GM23338 (cell line): ENCODE data around the gene KLF11. TPM values are rescaled to one million over a fixed set of nuclear protein-coding genes. Genes with fewer than 3 reads are reported as not detected.

Source experiments
- ATAC-seq: fragments of 200-7000 bp; cut with Tn5 transposase; 3 replicates; pipeline ENCODE4 v1.9.1; 2020
- DNase-seq: peaks from one replicate; pipeline ENCODE4 v3.0.0-alpha.2; 2015; ENCODE audit warnings: low spot score
- H2AFZ ChIP-seq: fragments of 200-600 bp; sonication (generic); 2 replicates; pipeline ENCODE4 v1.8.0; 2016; ENCODE audit warnings: antibody characterized with exemption, mild to moderate bottlenecking, moderate library complexity
- H3F3A ChIP-seq: fragments of 200-600 bp; sonication (generic); replicated peaks from 2 replicates; pipeline ENCODE4 v1.8.0; 2017; ENCODE audit warnings: antibody characterized with exemption, mixed run types, low read depth
- H3K27ac ChIP-seq: fragments of 200-600 bp; sonication (generic); 2 replicates; pipeline ENCODE4 v1.6.1; 2016; ENCODE audit warnings: low read depth
- H3K27me3 ChIP-seq: fragments of 200-600 bp; sonication (generic); 2 replicates; pipeline ENCODE4 v1.8.0; 2016; ENCODE audit warnings: mild to moderate bottlenecking, mixed run types, moderate library complexity; ENCODE audit not compliant: insufficient read depth
- H3K36me3 ChIP-seq: fragments of 200-600 bp; sonication (generic); 2 replicates; pipeline ENCODE4 v1.8.0; 2016; ENCODE audit warnings: mild to moderate bottlenecking; ENCODE audit not compliant: insufficient read depth
- H3K4me1 ChIP-seq: fragments of 200-600 bp; sonication (generic); 2 replicates; pipeline ENCODE4 v1.8.0; 2016; ENCODE audit warnings: mild to moderate bottlenecking, moderate library complexity; ENCODE audit not compliant: insufficient read depth
- H3K4me2 ChIP-seq: fragments of 200-600 bp; sonication (generic); 2 replicates; pipeline ENCODE4 v1.7.1; 2017; ENCODE audit warnings: mixed run types
- H3K4me3 ChIP-seq: fragments of 200-600 bp; sonication (generic); 2 replicates; pipeline ENCODE4 v1.6.1; 2016; ENCODE audit warnings: mixed run types
- H3K79me2 ChIP-seq: fragments of 200-600 bp; sonication (generic); replicated peaks from 2 replicates; pipeline ENCODE4 v1.8.0; 2017; ENCODE audit warnings: mild to moderate bottlenecking; ENCODE audit not compliant: insufficient read depth
- H3K9me2 ChIP-seq: fragments of 200-600 bp; sonication (generic); 2 replicates; pipeline ENCODE4 v1.8.0; 2017; ENCODE audit not compliant: insufficient read depth
- H4K20me1 ChIP-seq: fragments of 200-600 bp; sonication (generic); replicated peaks from 2 replicates; pipeline ENCODE4 v1.8.0; 2017; ENCODE audit warnings: mild to moderate bottlenecking; ENCODE audit not compliant: insufficient read depth
- H3K27ac Mint-ChIP-seq: 2 replicates; pipeline ENCODE4 v1.8.0; 2020; ENCODE audit warnings: inconsistent platforms, mild to moderate bottlenecking, moderate library complexity, mixed read lengths
- H3K27me3 Mint-ChIP-seq: 3 replicates; pipeline ENCODE4 v1.8.0; 2022; ENCODE audit warnings: low read depth, mild to moderate bottlenecking, moderate library complexity, mixed read lengths, inconsistent platforms; ENCODE audit not compliant: insufficient read depth, poor library complexity
- H3K36me3 Mint-ChIP-seq: 3 replicates; pipeline ENCODE4 v1.8.0; 2021; ENCODE audit warnings: low read depth, mild to moderate bottlenecking, inconsistent platforms, moderate library complexity, mixed read lengths
- H3K4me1 Mint-ChIP-seq: 3 replicates; pipeline ENCODE4 v1.8.0; 2020; ENCODE audit warnings: mild to moderate bottlenecking, inconsistent platforms, mixed read lengths
- H3K4me3 Mint-ChIP-seq: 3 replicates; pipeline ENCODE4 v1.8.0; 2021; ENCODE audit warnings: moderate library complexity, mild to moderate bottlenecking, inconsistent platforms, mixed read lengths
- H3K9me3 Mint-ChIP-seq: 3 replicates; pipeline ENCODE4 v1.8.0; 2020; ENCODE audit warnings: moderate library complexity, mild to moderate bottlenecking, inconsistent platforms, mixed read lengths
- CREB1 ChIP-seq: fragments of 250-450 bp; sonication (Bioruptor Pico); IDR thresholded peaks from 2 replicates; pipeline ENCODE4 v1.5.0; 2020; ENCODE audit warnings: low read depth, mild to moderate bottlenecking, moderate library complexity
- EZH2 ChIP-seq: fragments of 200-600 bp; sonication (generic); IDR thresholded peaks from one replicate; pipeline ENCODE4 v1.8.0; 2017; ENCODE audit warnings: antibody characterized with exemption, mild to moderate bottlenecking, low read depth; ENCODE audit not compliant: unreplicated experiment
- EZH2phosphoT487 ChIP-seq: fragments of 200-600 bp; sonication (generic); IDR thresholded peaks from one replicate; pipeline ENCODE4 v1.8.1; 2018; ENCODE audit warnings: antibody characterized with exemption; ENCODE audit not compliant: unreplicated experiment
- JUNB ChIP-seq: IDR thresholded peaks from one replicate; pipeline ENCODE4 v1.6.1; 2016; ENCODE audit warnings: antibody characterized with exemption; ENCODE audit not compliant: unreplicated experiment
- NANOG ChIP-seq: IDR thresholded peaks from 2 replicates; pipeline ENCODE4 v1.6.1; 2016; ENCODE audit warnings: antibody characterized with exemption, borderline replicate concordance
- REST ChIP-seq: IDR thresholded peaks from one replicate; pipeline ENCODE4 v1.6.1; 2018; ENCODE audit warnings: antibody characterized with exemption; ENCODE audit not compliant: unreplicated experiment
- STAT1 ChIP-seq: IDR thresholded peaks from one replicate; pipeline ENCODE4 v1.6.1; 2016; ENCODE audit warnings: antibody characterized with exemption; ENCODE audit not compliant: unreplicated experiment
- ZNF114 ChIP-seq: fragments of 250-450 bp; sonication (Bioruptor Pico); IDR thresholded peaks from 2 replicates; pipeline ENCODE4 v1.5.0; 2020; ENCODE audit warnings: mild to moderate bottlenecking, moderate library complexity
- ZNF331 ChIP-seq: fragments of 250-450 bp; sonication (Bioruptor Pico); IDR thresholded peaks from 2 replicates; pipeline ENCODE4 v1.5.0; 2020; ENCODE audit warnings: low read depth, mild to moderate bottlenecking, moderate library complexity
- ZNF462 ChIP-seq: fragments of 250-450 bp; sonication (Bioruptor Pico); IDR thresholded peaks from 2 replicates; pipeline ENCODE4 v1.5.0; 2020; ENCODE audit warnings: mild to moderate bottlenecking, moderate library complexity
- polyA plus RNA-seq: library from polyadenylated mRNA; unstranded; fragments of >200 nt; fragmentation: Nextera tagmentation; extraction: Ambion mirVana; gene quantifications from 2 replicates; pipeline ENCODE4 v1.2.1, GENCODE V29; 2016
- total RNA-seq: library from RNA; depleted of rRNA; stranded (reverse); fragments of >200 nt; shearing (Covaris generic); gene quantifications from 2 replicates; pipeline ENCODE4 v1.2.3, GENCODE V29; 2014
- TF ChIP-seq, protein P1 (sequence below), 2 experiments: fragments of 200-600 bp in 1 of 2; sonication (generic) in 1 of 2; conservative IDR thresholded peaks; 2 replicates each; pipeline versions ENCODE4 v1.5.1 to v1.6.1; 2016 to 2017; ENCODE audit warnings: antibody characterized with exemption in 2 of 2, low read depth in 2 of 2, mild to moderate bottlenecking in 2 of 2, moderate library complexity in 1 of 2
- TF ChIP-seq, protein P2 (sequence below): IDR thresholded peaks from 2 replicates; pipeline ENCODE4 v1.6.1; 2016; ENCODE audit warnings: antibody characterized with exemption

The KLF11 gene
- total and polyA plus RNA-seq, 2 experiments from 2014 or later = 1.4 to 5.6 TPM

- TF ChIP-seq ZNF462 (CRISPR knock-in tag) = no peak
- TF ChIP-seq NANOG = no peak
- no peak for TF ChIP-seq ZNF331
- TF ChIP-seq STAT1 = no peak
- no peak for TF ChIP-seq CREB1 (CRISPR knock-in tag)
- no peak for TF ChIP-seq EZH2phosphoT487
- TF ChIP-seq EZH2 = no peak
- no peak for TF ChIP-seq ZNF114 (CRISPR knock-in tag)
Observed at GRCh38 chr2:10002681-10003080, 40.7 kb upstream of the KLF11 start (continued).

DNA sequence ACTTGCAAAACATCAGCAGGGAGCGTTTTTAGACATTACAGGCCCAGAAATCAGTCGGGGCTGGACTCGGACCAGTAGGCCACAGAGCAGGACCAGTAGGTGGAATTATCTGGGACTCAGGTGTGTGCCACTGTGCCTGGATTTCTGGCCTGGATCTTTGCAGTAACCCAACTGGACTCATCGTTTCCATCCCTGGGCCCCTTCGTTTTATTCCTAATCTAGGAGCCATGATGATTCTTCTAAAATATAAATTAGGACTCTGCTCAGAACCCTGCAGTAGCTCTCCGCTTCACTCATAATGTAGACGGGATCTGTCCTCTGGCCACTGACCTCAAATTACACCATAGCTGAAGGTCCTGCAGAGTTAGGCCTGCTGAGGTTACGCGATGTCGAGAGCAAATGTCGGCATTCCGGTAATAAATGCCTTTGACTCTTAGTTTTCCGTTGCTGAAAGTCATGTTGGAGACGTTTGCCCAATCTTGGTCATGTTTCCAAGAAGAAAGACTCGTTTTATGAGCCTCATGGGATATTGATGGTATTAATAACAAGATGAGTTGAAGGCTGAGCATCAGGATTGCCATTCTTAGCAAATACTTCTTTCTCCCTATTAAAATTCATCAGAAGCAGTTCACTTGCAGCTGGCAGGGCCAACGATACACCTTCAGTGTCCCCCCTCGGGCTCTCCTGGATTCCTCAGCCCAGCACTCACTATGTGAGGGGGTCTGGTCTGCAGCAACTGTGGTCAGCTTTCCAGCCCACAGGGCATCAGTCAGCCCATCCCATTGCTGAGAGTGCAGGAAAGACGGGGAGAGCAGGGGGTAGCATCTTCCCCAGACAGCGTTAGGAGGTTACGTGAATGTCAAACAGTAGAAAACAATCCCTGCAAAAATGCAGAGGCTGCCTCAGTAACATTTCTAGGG, 39.9 kb upstream of the KLF11 start:
- Mint-ChIP-seq H3K4me3 (no peak overlapping the region), H3K27me3 (peaks cover 6% of the 10 kb centered on the region), H3K9me3 (peaks cover 6% of the 10 kb centered on the region; the same call in 1 of the 3 replicates), H3K27ac (no peak overlapping the region), H3K36me3 (no peaks in the 10 kb centered on the region), H3K4me1 (peaks cover 11% of the 10 kb centered on the region)
- no peak overlapping the region for H3K4me3 ChIP-seq
- no peak for DNase-seq
- H4K20me1 ChIP-seq = no peaks in the 10 kb centered on the region
- peaks cover 9% of the 10 kb centered on the region for H3K4me1 ChIP-seq
- no peaks in the 10 kb centered on the region for H3K79me2 ChIP-seq
- H3K36me3 ChIP-seq = no peaks in the 10 kb centered on the region
- ATAC-seq = no peak
- no peak overlapping the region for H3K27ac ChIP-seq
- H3F3A ChIP-seq = no peaks in the 10 kb centered on the region
- H3K27me3 ChIP-seq = no peaks in the 10 kb centered on the region
- H3K9me2 ChIP-seq = no peaks in the 10 kb centered on the region
- no peak overlapping the region for H3K4me2 ChIP-seq
- no peak overlapping the region for H2AFZ ChIP-seq
- TF ChIP-seq EZH2phosphoT487 (no peak), REST (no peak), JUNB (no peak)
- TF ChIP-seq, protein P1, sequence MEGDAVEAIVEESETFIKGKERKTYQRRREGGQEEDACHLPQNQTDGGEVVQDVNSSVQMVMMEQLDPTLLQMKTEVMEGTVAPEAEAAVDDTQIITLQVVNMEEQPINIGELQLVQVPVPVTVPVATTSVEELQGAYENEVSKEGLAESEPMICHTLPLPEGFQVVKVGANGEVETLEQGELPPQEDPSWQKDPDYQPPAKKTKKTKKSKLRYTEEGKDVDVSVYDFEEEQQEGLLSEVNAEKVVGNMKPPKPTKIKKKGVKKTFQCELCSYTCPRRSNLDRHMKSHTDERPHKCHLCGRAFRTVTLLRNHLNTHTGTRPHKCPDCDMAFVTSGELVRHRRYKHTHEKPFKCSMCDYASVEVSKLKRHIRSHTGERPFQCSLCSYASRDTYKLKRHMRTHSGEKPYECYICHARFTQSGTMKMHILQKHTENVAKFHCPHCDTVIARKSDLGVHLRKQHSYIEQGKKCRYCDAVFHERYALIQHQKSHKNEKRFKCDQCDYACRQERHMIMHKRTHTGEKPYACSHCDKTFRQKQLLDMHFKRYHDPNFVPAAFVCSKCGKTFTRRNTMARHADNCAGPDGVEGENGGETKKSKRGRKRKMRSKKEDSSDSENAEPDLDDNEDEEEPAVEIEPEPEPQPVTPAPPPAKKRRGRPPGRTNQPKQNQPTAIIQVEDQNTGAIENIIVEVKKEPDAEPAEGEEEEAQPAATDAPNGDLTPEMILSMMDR (conservative IDR thresholded peaks at IDR 0.05; ENCODE audit: low read depth in 2 of 2) = no peak
- TF ChIP-seq, protein P2, sequence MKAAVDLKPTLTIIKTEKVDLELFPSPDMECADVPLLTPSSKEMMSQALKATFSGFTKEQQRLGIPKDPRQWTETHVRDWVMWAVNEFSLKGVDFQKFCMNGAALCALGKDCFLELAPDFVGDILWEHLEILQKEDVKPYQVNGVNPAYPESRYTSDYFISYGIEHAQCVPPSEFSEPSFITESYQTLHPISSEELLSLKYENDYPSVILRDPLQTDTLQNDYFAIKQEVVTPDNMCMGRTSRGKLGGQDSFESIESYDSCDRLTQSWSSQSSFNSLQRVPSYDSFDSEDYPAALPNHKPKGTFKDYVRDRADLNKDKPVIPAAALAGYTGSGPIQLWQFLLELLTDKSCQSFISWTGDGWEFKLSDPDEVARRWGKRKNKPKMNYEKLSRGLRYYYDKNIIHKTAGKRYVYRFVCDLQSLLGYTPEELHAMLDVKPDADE = no peak
